Keratinocyte (primary cell): Measurements from ENCODE around the gene TPMT.

Experiments
- EZH2 ChIP-seq: IDR thresholded peaks from one replicate; pipeline ENCODE4 v1.6.1; 2012; ENCODE audit warnings: inconsistent platforms, mild to moderate bottlenecking, low read length, moderate library complexity
- TF ChIP-seq, protein P1 (sequence below), 3 experiments: IDR thresholded peaks in 1 of 3; conservative IDR thresholded peaks in 1 of 3; optimal IDR thresholded peaks in 1 of 3; 2 replicates in 2 of 3; 3 replicates in 1 of 3; pipeline versions ENCODE3 to v1.5.1; 2011; ENCODE audit warnings: low read length in 3 of 3, mild to moderate bottlenecking in 3 of 3, moderate library complexity in 2 of 3, control low read depth in 1 of 3, inconsistent platforms in 1 of 3; ENCODE audit not compliant: insufficient read depth in 2 of 3; ENCODE audit errors: extremely low read depth in 1 of 3

DNA sequence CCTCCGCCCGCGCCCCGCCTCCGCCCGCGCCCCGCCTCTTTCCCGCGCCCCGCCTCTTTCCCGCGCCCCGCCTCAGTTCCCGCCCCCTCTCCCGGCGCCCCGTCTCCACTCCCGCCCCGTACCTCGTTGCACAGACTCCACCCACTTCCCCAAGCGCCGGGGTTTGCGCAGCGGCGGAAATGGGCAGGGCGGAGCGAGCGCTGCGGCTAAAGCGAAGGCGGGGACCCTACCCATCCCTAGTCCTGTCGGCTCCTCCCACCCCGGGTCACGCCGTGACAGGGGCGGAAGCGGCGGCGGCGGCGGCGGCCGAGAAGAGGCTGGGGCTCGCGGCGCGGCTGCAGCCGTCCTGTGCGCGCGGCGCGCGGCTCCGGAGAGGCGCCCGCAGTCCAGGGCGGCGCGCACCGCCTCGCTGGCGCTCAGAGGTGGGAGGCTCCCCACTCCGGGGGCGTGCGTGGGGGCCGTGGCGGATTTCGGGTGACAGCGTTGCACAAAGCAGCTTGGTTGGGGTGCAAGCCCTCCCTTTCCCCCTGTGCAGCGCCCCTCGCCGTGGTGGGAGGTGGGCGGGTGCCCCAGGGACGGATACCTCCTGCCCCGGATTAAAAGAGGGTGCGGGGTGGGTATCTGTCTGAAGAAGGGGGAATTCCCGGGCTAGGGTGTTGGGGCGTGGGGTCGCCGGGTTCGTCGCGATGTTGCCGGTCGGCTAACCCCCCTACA, 430 bp upstream of the TPMT start, which contains the start of gene KDM1B:
- TF ChIP-seq, protein P1, sequence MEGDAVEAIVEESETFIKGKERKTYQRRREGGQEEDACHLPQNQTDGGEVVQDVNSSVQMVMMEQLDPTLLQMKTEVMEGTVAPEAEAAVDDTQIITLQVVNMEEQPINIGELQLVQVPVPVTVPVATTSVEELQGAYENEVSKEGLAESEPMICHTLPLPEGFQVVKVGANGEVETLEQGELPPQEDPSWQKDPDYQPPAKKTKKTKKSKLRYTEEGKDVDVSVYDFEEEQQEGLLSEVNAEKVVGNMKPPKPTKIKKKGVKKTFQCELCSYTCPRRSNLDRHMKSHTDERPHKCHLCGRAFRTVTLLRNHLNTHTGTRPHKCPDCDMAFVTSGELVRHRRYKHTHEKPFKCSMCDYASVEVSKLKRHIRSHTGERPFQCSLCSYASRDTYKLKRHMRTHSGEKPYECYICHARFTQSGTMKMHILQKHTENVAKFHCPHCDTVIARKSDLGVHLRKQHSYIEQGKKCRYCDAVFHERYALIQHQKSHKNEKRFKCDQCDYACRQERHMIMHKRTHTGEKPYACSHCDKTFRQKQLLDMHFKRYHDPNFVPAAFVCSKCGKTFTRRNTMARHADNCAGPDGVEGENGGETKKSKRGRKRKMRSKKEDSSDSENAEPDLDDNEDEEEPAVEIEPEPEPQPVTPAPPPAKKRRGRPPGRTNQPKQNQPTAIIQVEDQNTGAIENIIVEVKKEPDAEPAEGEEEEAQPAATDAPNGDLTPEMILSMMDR (optimal IDR thresholded peaks at IDR 0.05 in 1 of 3, IDR thresholded peaks at IDR 0.05 in 1 of 3, conservative IDR thresholded peaks at IDR 0.05 in 1 of 3; ENCODE audit: extremely low read depth in 1 of 3, insufficient read depth in 2 of 3, low read length in 3 of 3): no peak
- no peak for TF ChIP-seq EZH2
